ENCODE data around the gene TSSK6. TPM values are rescaled to one million over a fixed set of nuclear protein-coding genes. Genes with fewer than 3 reads are reported as not detected.

TSSK6 gene
- polyA plus RNA-seq, 1 experiment, result 1.7 TPM

GRCh38 chr19:19552798-19553197, 37.5 kb upstream of the TSSK6 start:
- peak; percentile 72 for TF ChIP-seq CTCF (IDR thresholded peaks at IDR 0.05; ENCODE audit: insufficient read depth, low read depth, low read length)
- no peak overlapping the region for H3K4me3 ChIP-seq (ENCODE audit: low read depth, low read length)
- H3K27me3 ChIP-seq (ENCODE audit: control insufficient read depth, insufficient read depth, low read length), result no peaks in the 10 kb centered on the region; the same call in 1 of the 2 replicates
- DNase-seq (ENCODE audit: low read depth), result no peak
- H3K36me3 ChIP-seq (ENCODE audit: control insufficient read depth, insufficient read depth, low read length), result no peaks in the 10 kb centered on the region
- ChIA-PET POLR2A (no interaction called here), CTCF (interaction anchor here (0.6 to 8.0 kb wide), 14 partner anchors 9 to 91 kb away, joined by 3 to 103 read pairs (median 8); partner anchors contain the start of genes CILP2, GMIP, PBX4 and YJEFN3)

GRCh38 chr19:19551853-19552192, 36.5 kb upstream of the TSSK6 start:
- no peak for TF ChIP-seq CTCF (IDR thresholded peaks at IDR 0.05; ENCODE audit: insufficient read depth, low read depth, low read length)
- Histone ChIP-seq H3K27me3 (ENCODE audit: control insufficient read depth, insufficient read depth, low read length) (no peaks in the 10 kb centered on the region; the same call in 1 of the 2 replicates), H3K36me3 (ENCODE audit: control insufficient read depth, insufficient read depth, low read length) (no peaks in the 10 kb centered on the region), H3K4me3 (ENCODE audit: low read depth, low read length) (no peak overlapping the region)
- ChIA-PET POLR2A (no interaction called here), CTCF (interaction anchor here (0.6 to 8.0 kb wide), 11 partner anchors 8 to 124 kb away, joined by 3 to 103 read pairs (median 4); partner anchors contain the start of genes GMIP, NDUFA13 and YJEFN3)
- DNase-seq (ENCODE audit: low read depth), result no peak

- POLR2A ChIA-PET, result no interaction called here
- DNase-seq (ENCODE audit: low read depth), result no peak
- TF ChIP-seq CTCF (IDR thresholded peaks at IDR 0.05; ENCODE audit: insufficient read depth, low read depth, low read length), result no peak
- H3K27me3 ChIP-seq (ENCODE audit: control insufficient read depth, insufficient read depth, low read length), result no peaks in the 10 kb centered on the region; the same call in 1 of the 2 replicates
- no peak overlapping the region for H3K4me3 ChIP-seq (ENCODE audit: low read depth, low read length)
- H3K36me3 ChIP-seq (ENCODE audit: control insufficient read depth, insufficient read depth, low read length), result no peaks in the 10 kb centered on the region
- CTCF ChIA-PET, result interaction anchor here (0.6 to 8.0 kb wide), 11 partner anchors 10 to 124 kb away, joined by 3 to 103 read pairs (median 3); partner anchors contain the start of genes GMIP, NDUFA13 and YJEFN3
Observed at GRCh38 chr19:19550972-19551852, 35.9 kb upstream of the TSSK6 start.

- Histone ChIP-seq H3K36me3 (ENCODE audit: control insufficient read depth, insufficient read depth, low read length) (no peaks in the 10 kb centered on the region), H3K27me3 (ENCODE audit: control insufficient read depth, insufficient read depth, low read length) (no peaks in the 10 kb centered on the region; the same call in 1 of the 2 replicates), H3K4me3 (ENCODE audit: low read depth, low read length) (no peak overlapping the region)
- no peak for TF ChIP-seq CTCF (IDR thresholded peaks at IDR 0.05; ENCODE audit: insufficient read depth, low read depth, low read length)
- CTCF ChIA-PET, result interaction anchor here (0.6 to 8.0 kb wide), 8 partner anchors 10 to 200 kb away, joined by 3 to 103 read pairs (median 5); partner anchors contain the start of genes GMIP and YJEFN3
- no peak for DNase-seq (ENCODE audit: low read depth)
- POLR2A ChIA-PET, result no interaction called here
Observed at GRCh38 chr19:19550485-19550929, 35.2 kb upstream of the TSSK6 start.

GRCh38 chr19:19549804-19550464, 34.6 kb upstream of the TSSK6 start:
- no peaks in the 10 kb centered on the region; the same call in 1 of the 2 replicates for H3K27me3 ChIP-seq (ENCODE audit: control insufficient read depth, insufficient read depth, low read length)
- no peak for TF ChIP-seq CTCF (IDR thresholded peaks at IDR 0.05; ENCODE audit: insufficient read depth, low read depth, low read length)
- no peak overlapping the region for H3K4me3 ChIP-seq (ENCODE audit: low read depth, low read length)
- ChIA-PET CTCF (interaction anchor here (0.6 to 8.0 kb wide), 8 partner anchors 11 to 200 kb away, joined by 3 to 103 read pairs (median 5); partner anchors contain the start of genes GMIP and YJEFN3), POLR2A (no interaction called here)
- no peak for DNase-seq (ENCODE audit: low read depth)
- no peaks in the 10 kb centered on the region for H3K36me3 ChIP-seq (ENCODE audit: control insufficient read depth, insufficient read depth, low read length)
